ENCODE measurements around the gene WASL.
"Not testable (repeated sequence)": the region's sequence is repeated elsewhere in the genome, so short reads cannot be mapped to it uniquely, and the experiment has no call there.

WASL gene

GRCh38 chr7:123780472-123780871, 31.7 kb upstream of the WASL start:
- DNase-seq; H3K4me3 Mint-ChIP-seq; H3K4me1 Mint-ChIP-seq (ENCODE audit: low read depth); H3K27ac Mint-ChIP-seq; H3K36me3 Mint-ChIP-seq (ENCODE audit: low read depth); H3K9me3 Mint-ChIP-seq: not testable (repeated sequence)
- H3K27me3 Mint-ChIP-seq: peaks cover 14% of the 10 kb centered on the region

- H3K27ac Mint-ChIP-seq: no peak overlapping the region
- H3K4me3 Mint-ChIP-seq: no peak overlapping the region
- no peaks in the 10 kb centered on the region for H3K9me3 Mint-ChIP-seq
- peaks cover 12% of the 10 kb centered on the region for H3K4me1 Mint-ChIP-seq (ENCODE audit: low read depth)
- no peaks in the 10 kb centered on the region for H3K36me3 Mint-ChIP-seq (ENCODE audit: low read depth)
- peaks cover 24% of the 10 kb centered on the region for H3K27me3 Mint-ChIP-seq
- DNase-seq: no peak
Measured at GRCh38 chr7:123774496-123774895, 25.7 kb upstream of the WASL start.

- Mint-ChIP-seq H3K4me3 (no peak overlapping the region), H3K4me1 (ENCODE audit: low read depth) (peaks cover 14% of the 10 kb centered on the region), H3K27me3 (peaks cover 29% of the 10 kb centered on the region), H3K9me3 (no peaks in the 10 kb centered on the region), H3K36me3 (ENCODE audit: low read depth) (no peaks in the 10 kb centered on the region), H3K27ac (no peak overlapping the region)
- DNase-seq: no peak
Measured at GRCh38 chr7:123773481-123773880, 24.7 kb upstream of the WASL start.

- Mint-ChIP-seq H3K27ac (no peak overlapping the region), H3K36me3 (ENCODE audit: low read depth) (no peaks in the 10 kb centered on the region)
- DNase-seq: no peak
Measured at GRCh38 chr7:123772652-123773051, 23.8 kb upstream of the WASL start.

GRCh38 chr7:123771846-123772245, 23.0 kb upstream of the WASL start:
- peaks cover 32% of the 10 kb centered on the region for H3K27me3 Mint-ChIP-seq
- H3K36me3 Mint-ChIP-seq (ENCODE audit: low read depth): no peaks in the 10 kb centered on the region
- no peak for DNase-seq
- H3K27ac Mint-ChIP-seq: no peak overlapping the region
- no peak overlapping the region for H3K4me3 Mint-ChIP-seq
- H3K4me1 Mint-ChIP-seq (ENCODE audit: low read depth): peaks cover 14% of the 10 kb centered on the region
- no peaks in the 10 kb centered on the region for H3K9me3 Mint-ChIP-seq

More at GRCh38 chr7:123772652-123773051, 23.8 kb upstream of the WASL start:
- Mint-ChIP-seq H3K9me3 (no peaks in the 10 kb centered on the region), H3K4me1 (ENCODE audit: low read depth) (peaks cover 14% of the 10 kb centered on the region), H3K4me3 (no peak overlapping the region), H3K27me3 (peaks cover 29% of the 10 kb centered on the region)

- Mint-ChIP-seq H3K4me1 (ENCODE audit: low read depth) (peaks cover 14% of the 10 kb centered on the region), H3K9me3 (no peaks in the 10 kb centered on the region), H3K27me3 (peaks cover 29% of the 10 kb centered on the region), H3K4me3 (no peak overlapping the region), H3K27ac (no peak overlapping the region), H3K36me3 (ENCODE audit: low read depth) (no peaks in the 10 kb centered on the region)
- DNase-seq: no peak
Measured at GRCh38 chr7:123771256-123771655, 22.5 kb upstream of the WASL start.

- no peak for DNase-seq
- peaks cover 27% of the 10 kb centered on the region for H3K27me3 Mint-ChIP-seq
- H3K4me3 Mint-ChIP-seq: no peak overlapping the region
- H3K4me1 Mint-ChIP-seq (ENCODE audit: low read depth): peaks cover 14% of the 10 kb centered on the region
- H3K27ac Mint-ChIP-seq: peak overlapping the region; percentile 16
- no peaks in the 10 kb centered on the region for H3K36me3 Mint-ChIP-seq (ENCODE audit: low read depth)
- H3K9me3 Mint-ChIP-seq: no peaks in the 10 kb centered on the region
Measured at GRCh38 chr7:123770378-123770777, 21.6 kb upstream of the WASL start.

- H3K27me3 Mint-ChIP-seq: peaks cover 22% of the 10 kb centered on the region
- peaks cover 14% of the 10 kb centered on the region for H3K4me1 Mint-ChIP-seq (ENCODE audit: low read depth)
- H3K36me3 Mint-ChIP-seq (ENCODE audit: low read depth): no peaks in the 10 kb centered on the region
- no peak overlapping the region for H3K4me3 Mint-ChIP-seq
- H3K9me3 Mint-ChIP-seq: no peaks in the 10 kb centered on the region
- no peak overlapping the region for H3K27ac Mint-ChIP-seq
- DNase-seq: no peak
Measured at GRCh38 chr7:123769371-123769770, 20.6 kb upstream of the WASL start.

GRCh38 chr7:123768493-123768892, 19.7 kb upstream of the WASL start:
- Mint-ChIP-seq H3K4me3 (no peak overlapping the region), H3K4me1 (ENCODE audit: low read depth) (peaks cover 14% of the 10 kb centered on the region), H3K36me3 (ENCODE audit: low read depth) (no peaks in the 10 kb centered on the region), H3K9me3 (no peaks in the 10 kb centered on the region), H3K27me3 (peaks cover 20% of the 10 kb centered on the region), H3K27ac (no peak overlapping the region)
- no peak for DNase-seq

GRCh38 chr7:123763191-123763661, 14.4 kb upstream of the WASL start:
- no peak overlapping the region for H3K27ac Mint-ChIP-seq
- peaks cover 15% of the 10 kb centered on the region for H3K27me3 Mint-ChIP-seq
- H3K4me1 Mint-ChIP-seq (ENCODE audit: low read depth): no peaks in the 10 kb centered on the region
- no peaks in the 10 kb centered on the region for H3K36me3 Mint-ChIP-seq (ENCODE audit: low read depth)
- no peak overlapping the region for H3K4me3 Mint-ChIP-seq
- peaks cover 3% of the 10 kb centered on the region for H3K9me3 Mint-ChIP-seq
- no peak for DNase-seq

- peaks cover 3% of the 10 kb centered on the region for H3K9me3 Mint-ChIP-seq
- peaks cover 4% of the 10 kb centered on the region for H3K4me1 Mint-ChIP-seq (ENCODE audit: low read depth)
- DNase-seq: no peak
- H3K4me3 Mint-ChIP-seq: no peak overlapping the region
- no peak overlapping the region for H3K27ac Mint-ChIP-seq
- no peaks in the 10 kb centered on the region for H3K36me3 Mint-ChIP-seq (ENCODE audit: low read depth)
- peaks cover 12% of the 10 kb centered on the region for H3K27me3 Mint-ChIP-seq
Measured at GRCh38 chr7:123761729-123762128, 12.9 kb upstream of the WASL start.

- Mint-ChIP-seq H3K27ac (no peak overlapping the region), H3K4me3 (no peak overlapping the region), H3K4me1 (ENCODE audit: low read depth) (peaks cover 27% of the 10 kb centered on the region), H3K27me3 (peaks cover 4% of the 10 kb centered on the region), H3K9me3 (no peaks in the 10 kb centered on the region), H3K36me3 (ENCODE audit: low read depth) (no peaks in the 10 kb centered on the region)
- no peak for DNase-seq
Measured at GRCh38 chr7:123757095-123757494, 8.3 kb upstream of the WASL start.

GRCh38 chr7:123755338-123755737, 6.5 kb upstream of the WASL start:
- Mint-ChIP-seq H3K27ac (no peak overlapping the region), H3K27me3 (no peaks in the 10 kb centered on the region), H3K36me3 (ENCODE audit: low read depth) (no peaks in the 10 kb centered on the region), H3K4me1 (ENCODE audit: low read depth) (peaks cover 41% of the 10 kb centered on the region), H3K4me3 (no peak overlapping the region), H3K9me3 (no peaks in the 10 kb centered on the region)
- no peak for DNase-seq

- Mint-ChIP-seq H3K27ac (no peak overlapping the region), H3K4me1 (ENCODE audit: low read depth) (peaks cover 47% of the 10 kb centered on the region), H3K27me3 (no peaks in the 10 kb centered on the region), H3K9me3 (no peaks in the 10 kb centered on the region), H3K36me3 (ENCODE audit: low read depth) (peaks cover 4% of the 10 kb centered on the region), H3K4me3 (no peak overlapping the region)
- DNase-seq: no peak
Measured at GRCh38 chr7:123754271-123754871, 5.6 kb upstream of the WASL start.

- H3K4me1 Mint-ChIP-seq (ENCODE audit: low read depth): peaks cover 47% of the 10 kb centered on the region
- H3K27ac Mint-ChIP-seq: no peak overlapping the region
- H3K9me3 Mint-ChIP-seq: no peaks in the 10 kb centered on the region
- peaks cover 17% of the 10 kb centered on the region for H3K36me3 Mint-ChIP-seq (ENCODE audit: low read depth)
- no peak for DNase-seq
- no peaks in the 10 kb centered on the region for H3K27me3 Mint-ChIP-seq
- H3K4me3 Mint-ChIP-seq: no peak overlapping the region
Measured at GRCh38 chr7:123752534-123752933, 3.7 kb upstream of the WASL start.

GRCh38 chr7:123751821-123752220, 3.0 kb upstream of the WASL start:
- no peaks in the 10 kb centered on the region for H3K27me3 Mint-ChIP-seq
- peaks cover 24% of the 10 kb centered on the region for H3K36me3 Mint-ChIP-seq (ENCODE audit: low read depth)
- H3K9me3 Mint-ChIP-seq: no peaks in the 10 kb centered on the region
- H3K27ac Mint-ChIP-seq: peak overlapping the region; percentile 5
- peaks cover 49% of the 10 kb centered on the region for H3K4me1 Mint-ChIP-seq (ENCODE audit: low read depth)
- no peak overlapping the region for H3K4me3 Mint-ChIP-seq
- no peak for DNase-seq
